CD14-positive monocyte (primary cell): ENCODE data around the gene FAM149B1. TPM values are rescaled to one million over a fixed set of nuclear protein-coding genes. Genes with fewer than 3 reads are reported as not detected.
A peak's percentile ranks its signal among the peaks of the same experiment; 100 is the strongest.

Source experiments
- DNase-seq, 3 donors: peaks; one replicate each; pipeline ENCODE4 v3.0.0-alpha.2; 2011 to 2022
- H2AFZ ChIP-seq: 2 replicates; pipeline ENCODE4 v1.6.0; 2012; ENCODE audit warnings: mild to moderate bottlenecking, low read depth, low read length, inconsistent platforms; ENCODE audit not compliant: insufficient read depth, poor library complexity, severe bottlenecking
- H3K27ac ChIP-seq, 2 donors: 1 replicate in 1 of 2; 2 replicates in 1 of 2; pipeline ENCODE4 v1.5.1; 2012 to 2013; ENCODE audit warnings: low read length in 2 of 2, control low read depth in 1 of 2, inconsistent platforms in 1 of 2, low read depth in 1 of 2, mild to moderate bottlenecking in 1 of 2
- H3K27me3 ChIP-seq, 2 donors: one replicate each; pipeline versions ENCODE4 v1.6.0 to v1.6.1; 2011 to 2013; ENCODE audit warnings: low read length in 2 of 2; ENCODE audit not compliant: control insufficient read depth in 2 of 2, insufficient read depth in 2 of 2
- H3K36me3 ChIP-seq, 2 donors: replicated peaks in 1 of 2; 1 replicate in 1 of 2; 2 replicates in 1 of 2; pipeline versions ENCODE4 v1.5.1 to v1.6.1; 2012 to 2013; ENCODE audit warnings: low read length in 2 of 2, control low read depth in 1 of 2, inconsistent platforms in 1 of 2, mild to moderate bottlenecking in 1 of 2; ENCODE audit not compliant: insufficient read depth in 2 of 2, control insufficient read depth in 1 of 2
- H3K4me1 ChIP-seq, 2 donors: 1 replicate in 1 of 2; 2 replicates in 1 of 2; pipeline versions ENCODE4 v1.5.1 to v1.6.1; 2012 to 2013; ENCODE audit warnings: low read length in 2 of 2, control low read depth in 1 of 2, inconsistent platforms in 1 of 2, mild to moderate bottlenecking in 1 of 2, moderate library complexity in 1 of 2; ENCODE audit not compliant: insufficient read depth in 2 of 2, control insufficient read depth in 1 of 2
- H3K4me2 ChIP-seq: replicated peaks from 2 replicates; pipeline ENCODE3; 2012; ENCODE audit warnings: low read length, moderate library complexity, mild to moderate bottlenecking; ENCODE audit not compliant: poor library complexity, severe bottlenecking; ENCODE audit errors: extremely low read depth
- H3K4me3 ChIP-seq, 3 experiments: fragments of 200-600 bp in 1 of 3; sonication (generic) in 1 of 3; replicated peaks in 1 of 3; 1 replicate in 2 of 3; 2 replicates in 1 of 3; pipeline ENCODE4 v1.5.1; 2011 to 2013; ENCODE audit warnings: low read length in 3 of 3, mild to moderate bottlenecking in 3 of 3, control low read depth in 2 of 3, low read depth in 2 of 3, inconsistent platforms in 1 of 3, moderate library complexity in 1 of 3
- H3K79me2 ChIP-seq: 2 replicates; pipeline ENCODE4 v1.6.0; 2012; ENCODE audit warnings: mild to moderate bottlenecking, control low read depth, inconsistent platforms, low read length, moderate library complexity; ENCODE audit not compliant: insufficient read depth
- H3K9ac ChIP-seq: 2 replicates; pipeline ENCODE4 v1.6.0; 2017; ENCODE audit warnings: low read length, mild to moderate bottlenecking; ENCODE audit not compliant: insufficient read depth, poor library complexity, severe bottlenecking
- H3K9me3 ChIP-seq, 2 donors: replicated peaks in 1 of 2; 1 replicate in 1 of 2; 2 replicates in 1 of 2; pipeline versions ENCODE4 v1.5.1 to v1.6.1; 2012 to 2013; ENCODE audit warnings: low read length in 2 of 2, control low read depth in 1 of 2; ENCODE audit not compliant: control insufficient read depth in 1 of 2, insufficient read depth in 1 of 2
- H4K20me1 ChIP-seq: 2 replicates; pipeline ENCODE4 v1.6.0; 2012; ENCODE audit warnings: mild to moderate bottlenecking, low read length, control low read depth, moderate library complexity; ENCODE audit not compliant: insufficient read depth
- H3K27ac Mint-ChIP-seq, 7 donors: one replicate each; pipeline ENCODE4 v1.8.0; 2020; ENCODE audit warnings: mild to moderate bottlenecking in 7 of 7, mixed read lengths in 7 of 7, moderate library complexity in 6 of 7, inconsistent platforms in 2 of 7
- H3K27me3 Mint-ChIP-seq, 3 donors: one replicate each; pipeline ENCODE4 v1.8.0; 2021 to 2022; ENCODE audit warnings: low read depth in 3 of 3, mild to moderate bottlenecking in 3 of 3, mixed read lengths in 3 of 3, moderate library complexity in 3 of 3, inconsistent platforms in 1 of 3
- H3K36me3 Mint-ChIP-seq, 2 donors: one replicate each; pipeline ENCODE4 v1.8.0; 2020; ENCODE audit warnings: mixed read lengths in 2 of 2, inconsistent platforms in 1 of 2, mild to moderate bottlenecking in 1 of 2
- H3K4me1 Mint-ChIP-seq: one replicate; pipeline ENCODE4 v1.8.0; 2020; ENCODE audit warnings: mild to moderate bottlenecking, mixed read lengths
- H3K4me3 Mint-ChIP-seq, 2 donors: one replicate each; pipeline ENCODE4 v1.8.0; 2020; ENCODE audit warnings: mild to moderate bottlenecking in 2 of 2, mixed read lengths in 2 of 2, moderate library complexity in 1 of 2
- H3K9me3 Mint-ChIP-seq, 7 donors: one replicate each; pipeline ENCODE4 v1.8.0; 2020 to 2022; ENCODE audit warnings: mixed read lengths in 7 of 7, mild to moderate bottlenecking in 6 of 7, moderate library complexity in 6 of 7, inconsistent platforms in 2 of 7
- CTCF ChIP-seq: fragments of 200-600 bp; IDR thresholded peaks from one replicate; pipeline ENCODE4 v1.8.0; 2022; ENCODE audit warnings: antibody characterized with exemption, mild to moderate bottlenecking
- WGBS: methylation state at CpG from one replicate; pipeline ENCODE4 v1.1.5; 2013; ENCODE audit warnings: missing lambda C conversion rate; ENCODE audit not compliant: insufficient coverage; 5-methylcytosine and 5-hydroxymethylcytosine counted together
- intact Hi-C, 2 donors: fragments of 100-400 bp; cut with micrococcal nuclease; formaldehyde crosslinking; loops; one replicate each; pipeline versions ENCODE4 v1.15.0 to v1.15.1; 2023
- polyA plus RNA-seq, 3 donors: library from polyadenylated mRNA; depleted of rRNA in 1 of 3; unstranded in 2 of 3; stranded (reverse) in 1 of 3; fragments of 300-500 nt in 2 of 3; fragments of >200 nt in 1 of 3; fragmentation: Illumina TruSeq in 2 of 3; gene quantifications; 1 replicate in 2 of 3; 2 replicates in 1 of 3; pipeline ENCODE4 v1.2.3, GENCODE V29; 2012 to 2021

The FAM149B1 gene
- polyA plus RNA-seq, 3 donors: 2.6 to 19.3 (median 2.6) TPM

GRCh38 chr10:73152009-73152408 is 15.9 kb upstream of the FAM149B1 start:
- Mint-ChIP-seq H3K4me3 (no peak overlapping the region), H3K27ac (peak overlapping the region in 1 of 7 donors; percentile 57), H3K9me3 (peaks cover 0 to 1% (median 0%) of the 10 kb centered on the region in 7 donors), H3K4me1 (no peaks in the 10 kb centered on the region), H3K36me3 (peaks cover 59 to 91% of the 10 kb centered on the region in 2 donors), H3K27me3 (no peaks in the 10 kb centered on the region)
- intact Hi-C loops: no loop called here
- no peak overlapping the region for H3K27ac ChIP-seq
- no CpG with 5 or more reads among the region's 3 CpGs for WGBS
- H2AFZ ChIP-seq: no peak overlapping the region
- H3K9me3 ChIP-seq: no peaks in the 10 kb centered on the region
- H3K36me3 ChIP-seq: peaks cover 75 to 86% of the 10 kb centered on the region in 2 donors
- H3K4me3 ChIP-seq: no peak overlapping the region
- TF ChIP-seq CTCF: no peak
- H3K4me1 ChIP-seq: no peaks in the 10 kb centered on the region
- H3K4me2 ChIP-seq: no peak overlapping the region
- H4K20me1 ChIP-seq: peaks cover 8% of the 10 kb centered on the region
- no peaks in the 10 kb centered on the region for H3K79me2 ChIP-seq
- DNase-seq: no peak
- H3K27me3 ChIP-seq: no peaks in the 10 kb centered on the region
- H3K9ac ChIP-seq: no peak overlapping the region

- H3K27me3 ChIP-seq: no peaks in the 10 kb centered on the region
- H3K9ac ChIP-seq: no peak overlapping the region
- TF ChIP-seq CTCF: no peak
- no peak for DNase-seq
- peaks cover 47 to 81% of the 10 kb centered on the region in 2 donors for H3K36me3 Mint-ChIP-seq
- H3K9me3 ChIP-seq: no peaks in the 10 kb centered on the region
- H4K20me1 ChIP-seq: peaks cover 8% of the 10 kb centered on the region
- H3K27ac ChIP-seq: no peak overlapping the region
- H3K79me2 ChIP-seq: peaks cover 11% of the 10 kb centered on the region
- no peaks in the 10 kb centered on the region for H3K4me1 ChIP-seq
- no peak overlapping the region for H2AFZ ChIP-seq
- H3K4me1 Mint-ChIP-seq: peaks cover 3% of the 10 kb centered on the region
- no peak overlapping the region for H3K4me3 Mint-ChIP-seq
- H3K4me2 ChIP-seq: no peak overlapping the region
- peaks cover 53 to 76% of the 10 kb centered on the region in 2 donors for H3K36me3 ChIP-seq
- no peak overlapping the region for H3K4me3 ChIP-seq
- H3K9me3 Mint-ChIP-seq: peaks cover 0 to under 1% (median 0%) of the 10 kb centered on the region in 7 donors
- intact Hi-C loops: no loop called here
- H3K27me3 Mint-ChIP-seq: no peaks in the 10 kb centered on the region
- 100% methylated on average over 2 of the region's 3 CpGs for WGBS
- peak overlapping the region in 1 of 7 donors; percentile 20 for H3K27ac Mint-ChIP-seq
These were observed 11.9 kb upstream of the FAM149B1 start for GRCh38 chr10:73156054-73156453.
